Measurements from ENCODE around the gene INS.

DNA sequence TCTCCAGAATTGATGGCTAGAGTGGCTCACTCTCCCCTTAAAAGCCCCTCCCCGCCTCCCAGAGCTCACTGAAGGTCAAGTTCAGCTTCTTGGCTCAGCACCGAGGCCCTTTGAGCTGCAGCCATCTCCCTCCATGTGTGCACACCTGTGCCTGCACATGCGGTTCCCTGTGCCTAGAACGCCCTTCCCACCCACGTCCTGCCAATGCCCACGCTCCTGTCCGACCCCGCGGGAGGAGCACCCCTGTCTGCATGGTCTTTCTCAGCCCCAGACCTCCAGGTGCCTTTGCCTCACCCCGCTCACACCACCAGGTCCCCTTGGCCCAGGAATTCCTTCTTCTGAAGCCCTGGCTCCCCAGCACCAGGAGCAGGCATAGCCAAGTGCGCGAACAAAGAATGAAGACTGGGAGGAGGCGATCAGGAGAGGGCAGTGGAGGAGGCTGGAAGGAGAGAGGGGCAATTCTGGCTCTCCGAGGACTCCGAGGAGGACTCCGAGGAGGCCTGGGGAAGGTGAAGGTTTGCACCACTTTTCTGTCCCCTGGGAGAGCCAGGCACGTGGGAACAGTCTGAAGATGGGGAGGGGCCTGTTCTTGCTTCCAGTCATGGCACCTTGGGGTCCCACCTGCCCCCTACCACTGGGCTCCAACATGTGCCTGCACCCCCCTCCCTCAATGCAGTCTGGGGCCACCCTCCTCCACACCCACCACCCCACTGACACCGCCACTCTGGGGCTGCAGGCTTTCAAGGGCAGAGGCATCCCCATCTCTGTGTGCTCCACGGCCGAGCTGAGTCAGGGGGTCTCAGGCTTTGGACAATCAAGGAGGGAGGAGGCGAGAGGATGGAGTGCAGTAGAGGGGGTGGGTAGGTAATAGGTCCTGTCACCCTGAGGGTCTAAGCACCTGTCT is 39.5 kb downstream of the INS start:
- no peak for TF ChIP-seq TAF1 (IDR thresholded peaks at IDR 0.05; ENCODE audit: low read depth, low read length)
- TF ChIP-seq POLR2A (IDR thresholded peaks at IDR 0.05; ENCODE audit: low read depth, low read length) = no peak
- TF ChIP-seq POLR2AphosphoS5 (IDR thresholded peaks at IDR 0.05; ENCODE audit: low read depth, low read length) = no peak
- TF ChIP-seq SPI1 (IDR thresholded peaks at IDR 0.05; ENCODE audit: low read depth, low read length) = no peak
- TF ChIP-seq POU2F2 (IDR thresholded peaks at IDR 0.05; ENCODE audit: low read depth, low read length) = no peak
- TF ChIP-seq PAX5 (IDR thresholded peaks at IDR 0.05; ENCODE audit: insufficient read depth, low read length, severe bottlenecking) = no peak

Measured in GM12891 (cell line).